Body of pancreas (tissue), 4 donors: ENCODE results near the gene MVP. TPM values are rescaled to one million over a fixed set of nuclear protein-coding genes. Genes with fewer than 3 reads are reported as not detected.
"Not testable (repeated sequence)": the region's sequence is repeated elsewhere in the genome, so short reads cannot be mapped to it uniquely, and the experiment has no call there.

ENCODE experiments used
- ATAC-seq: fragments of 150-250 bp; one replicate; pipeline ENCODE4 v1.9.1; 2016
- DNase-seq, 4 donors: peaks; one replicate each; pipeline ENCODE4 v3.0.0-alpha.2; 2019
- H3K27ac ChIP-seq, 4 donors: fragments of 200-600 bp; sonication (generic); 1 replicate in 3 of 4; 2 replicates in 1 of 4; pipeline versions ENCODE4 v1.5.1 to v1.6.1; 2016 to 2019; ENCODE audit warnings: mild to moderate bottlenecking in 1 of 4, mixed read lengths in 1 of 4, moderate library complexity in 1 of 4
- H3K27me3 ChIP-seq, 2 donors: fragments of 200-600 bp; sonication (generic); one replicate each; pipeline ENCODE4 v1.6.0; 2016; ENCODE audit warnings: mild to moderate bottlenecking in 1 of 2
- H3K36me3 ChIP-seq, 2 donors: fragments of 200-600 bp; sonication (generic); replicated peaks in 1 of 2; 2 replicates each; pipeline ENCODE4 v1.5.1; 2016; ENCODE audit warnings: low read depth in 2 of 2; ENCODE audit not compliant: insufficient read depth in 1 of 2
- H3K4me1 ChIP-seq: fragments of 200-600 bp; sonication (generic); one replicate; pipeline ENCODE4 v1.6.0; 2016
- H3K4me3 ChIP-seq, 2 donors: fragments of 200-600 bp; sonication (generic); 1 replicate in 1 of 2; 2 replicates in 1 of 2; pipeline ENCODE4 v1.5.1; 2016 to 2019
- H3K9me3 ChIP-seq, 3 donors: fragments of 200-600 bp; sonication (generic); 1 replicate in 2 of 3; 2 replicates in 1 of 3; pipeline ENCODE4 v1.5.1; 2016
- CTCF ChIP-seq, 7 experiments: fragments of 450-650 bp in 4 of 7; fragments of 200-600 bp in 3 of 7; sonication (generic) in 3 of 7; IDR thresholded peaks; one replicate each; pipeline ENCODE4 v1.5.1; 2016 to 2019; ENCODE audit warnings: antibody characterized with exemption in 7 of 7
- POLR2A ChIP-seq, 3 donors: fragments of 450-650 bp; IDR thresholded peaks; one replicate each; pipeline ENCODE4 v1.6.1; 2016; ENCODE audit warnings: antibody characterized with exemption in 3 of 3, mild to moderate bottlenecking in 2 of 3
- WGBS, 2 donors: methylation state at CpG; one replicate each; pipeline ENCODE4 v1.1.5; 2017; 5-methylcytosine and 5-hydroxymethylcytosine counted together
- intact Hi-C: fragments of 100-400 bp; cut with DNase I; formaldehyde crosslinking; loops from one replicate; pipeline ENCODE4 v1.15.1; 2023
- total RNA-seq, 2 donors: library from RNA; depleted of rRNA; stranded (reverse); fragments of >200 nt; gene quantifications; one replicate each; pipeline ENCODE4 v1.1.0, GENCODE V29; 2016

MVP gene
- total RNA-seq, 2 donors from 2014 or later, result 75.5 to 139 TPM

- Histone ChIP-seq H3K9me3 (no peaks in the 10 kb centered on the region), H3K4me3 (peak overlapping the region in 1 of 2 donors; percentile 22), H3K27ac (peak overlapping the region; percentile 68 to 94 (median 84)), H3K36me3 (no peaks in the 10 kb centered on the region), H3K27me3 (no peaks in the 10 kb centered on the region), H3K4me1 (peaks cover 33% of the 10 kb centered on the region)
- peak; percentile 2 for ATAC-seq
- no peak for TF ChIP-seq POLR2A (IDR thresholded peaks at IDR 0.05)
- TF ChIP-seq CTCF (IDR thresholded peaks at IDR 0.05), result no peak
- no peak for DNase-seq
- WGBS, 2 donors, result 59 to 92% methylated on average over 11 to 20 of the region's 20 CpGs
- intact Hi-C loops, result no loop called here
Measured at GRCh38 chr16:29789775-29790182, 30.5 kb upstream of the MVP start.

GRCh38 chr16:29790183-29790948 is 29.9 kb upstream of the MVP start, which contains the start of gene KIF22:
TSS of gene KIF22 (plus strand) at chr16:29790751. CDS start at chr16:29790760, 9 bp downstream.
- H3K36me3 ChIP-seq, result no peaks in the 10 kb centered on the region
- DNase-seq (peak; percentile 99 to 100 (median 99)), ATAC-seq (peak; percentile 100)
- WGBS, 2 donors, result 0% methylated on average over 67 of the region's 67 CpGs; no CpG with 5 or more reads in 1 of the 2 donors
- TF ChIP-seq POLR2A (IDR thresholded peaks at IDR 0.05), result peak; percentile 49 to 85 (median 84)
- peak; percentile 62 to 92 (median 90) for TF ChIP-seq CTCF (IDR thresholded peaks at IDR 0.05)
- H3K27me3 ChIP-seq, result no peaks in the 10 kb centered on the region
- H3K27ac ChIP-seq, result peak within 1 kb of the TSS; percentile 68 to 94 (median 84)
- peak within 1 kb of the TSS; percentile 65 to 71 for H3K4me3 ChIP-seq
- H3K9me3 ChIP-seq, result no peaks in the 10 kb centered on the region
- intact Hi-C loops, result no loop called here
- H3K4me1 ChIP-seq, result peaks cover 33% of the 10 kb centered on the region

- Histone ChIP-seq H3K4me3 (peak overlapping the region; percentile 65 to 71), H3K36me3 (no peaks in the 10 kb centered on the region), H3K4me1 (peaks cover 30% of the 10 kb centered on the region), H3K27ac (peak overlapping the region in 3 of 4 donors; percentile 3 to 94 (median 86)), H3K27me3 (no peaks in the 10 kb centered on the region), H3K9me3 (no peaks in the 10 kb centered on the region)
- TF ChIP-seq POLR2A (IDR thresholded peaks at IDR 0.05), result no peak
- TF ChIP-seq CTCF (IDR thresholded peaks at IDR 0.05), result no peak
- ATAC-seq, result peak; percentile 0
- DNase-seq, result no peak
- intact Hi-C loops, result no loop called here
- 3 to 5% methylated on average over 21 to 31 of the region's 31 CpGs for WGBS, 2 donors
Measured at GRCh38 chr16:29790949-29791844, 29.1 kb upstream of the MVP start.

- WGBS, 2 donors, result 61 to 76% methylated on average over 9 of the region's 9 CpGs
- H3K36me3 ChIP-seq, result no peaks in the 10 kb centered on the region
- H3K9me3 ChIP-seq, result no peaks in the 10 kb centered on the region
- H3K4me1 ChIP-seq, result peaks cover 30% of the 10 kb centered on the region
- intact Hi-C loops, result no loop called here
- no peak for TF ChIP-seq POLR2A (IDR thresholded peaks at IDR 0.05)
- TF ChIP-seq CTCF (IDR thresholded peaks at IDR 0.05), result no peak
- no peak overlapping the region for H3K27ac ChIP-seq
- H3K27me3 ChIP-seq, result no peaks in the 10 kb centered on the region
- no peak for ATAC-seq
- DNase-seq, result no peak
- no peak overlapping the region for H3K4me3 ChIP-seq
Measured at GRCh38 chr16:29791845-29792807, 28.1 kb upstream of the MVP start.

GRCh38 chr16:29793153-29793552 is 27.1 kb upstream of the MVP start:
- H3K27ac ChIP-seq, H3K4me3 ChIP-seq, H3K9me3 ChIP-seq, H3K36me3 ChIP-seq, H3K27me3 ChIP-seq, intact Hi-C loops, ATAC-seq, DNase-seq: not testable (repeated sequence)
- H3K4me1 ChIP-seq, result peaks cover 30% of the 10 kb centered on the region
- WGBS, 2 donors, result 91 to 93% methylated on average over 18 of the region's 18 CpGs
